GM19452 (cell line): ENCODE results near the gene EPHB4.
"Not testable (repeated sequence)": the region's sequence is repeated elsewhere in the genome, so short reads cannot be mapped to it uniquely, and the experiment has no call there.

Source experiments
- ATAC-seq: cut with Tn5 transposase; IDR thresholded peaks from one replicate; pipeline ENCODE4 v1.9.1; 2021; ENCODE audit not compliant: unreplicated experiment

The EPHB4 gene

DNA sequence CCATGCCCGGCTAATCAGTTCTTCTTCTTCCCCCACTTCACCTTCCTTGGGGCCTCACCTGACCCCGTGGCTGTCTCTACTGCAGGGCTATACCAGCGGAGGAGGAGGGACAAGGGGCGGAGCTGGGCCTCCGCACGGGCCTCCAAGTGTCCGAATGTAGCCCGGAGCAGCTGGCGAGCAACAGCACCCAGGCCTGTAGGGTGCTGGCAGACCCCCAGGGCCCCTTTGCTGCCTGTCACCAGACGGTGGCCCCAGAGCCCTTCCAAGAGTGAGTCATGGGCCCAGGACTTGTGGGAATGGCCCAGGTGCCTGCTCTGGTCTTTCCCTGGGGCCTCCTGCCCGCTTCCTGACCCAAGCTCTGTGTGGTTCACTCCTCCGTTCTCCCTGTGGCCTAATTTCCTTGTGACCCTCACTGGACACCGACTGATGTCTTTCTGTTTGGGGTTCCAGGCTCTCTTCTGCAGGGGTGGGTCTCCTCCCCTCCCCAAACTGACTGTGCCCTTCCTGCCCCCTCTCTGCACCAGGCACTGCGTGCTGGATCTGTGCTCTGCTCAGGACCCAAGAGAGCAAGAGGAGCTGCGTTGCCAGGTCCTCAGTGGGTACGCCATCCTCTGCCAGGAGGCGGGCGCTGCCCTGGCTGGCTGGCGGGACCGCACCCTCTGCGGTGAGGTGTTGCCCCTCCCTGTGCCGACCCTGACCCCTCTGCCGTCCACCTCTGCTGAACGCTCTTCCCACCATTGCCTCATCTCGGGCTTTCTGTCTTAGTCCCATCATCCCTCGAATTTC, 35.2 kb downstream of the EPHB4 start:
- no peak for ATAC-seq

DNA sequence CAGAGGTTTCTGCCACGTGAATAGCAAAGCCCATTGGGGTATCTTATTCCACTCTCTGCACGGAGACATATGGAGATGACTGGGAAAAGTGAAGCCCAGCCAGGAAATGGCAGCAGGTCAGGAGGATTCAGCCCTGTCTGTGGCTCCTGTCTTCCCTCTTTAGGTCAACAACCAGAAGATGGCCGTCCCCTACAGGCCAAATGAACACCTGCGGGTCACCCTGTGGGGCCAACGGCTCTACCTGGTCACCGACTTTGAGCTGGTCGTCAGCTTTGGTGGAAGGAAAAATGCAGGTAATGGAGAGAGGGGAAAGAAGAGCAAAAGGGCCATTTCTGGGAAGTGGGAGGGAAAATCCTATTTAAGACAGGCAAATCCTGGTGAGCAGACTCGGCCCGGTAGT, 38.3 kb downstream of the EPHB4 start:
- ATAC-seq: no peak

DNA sequence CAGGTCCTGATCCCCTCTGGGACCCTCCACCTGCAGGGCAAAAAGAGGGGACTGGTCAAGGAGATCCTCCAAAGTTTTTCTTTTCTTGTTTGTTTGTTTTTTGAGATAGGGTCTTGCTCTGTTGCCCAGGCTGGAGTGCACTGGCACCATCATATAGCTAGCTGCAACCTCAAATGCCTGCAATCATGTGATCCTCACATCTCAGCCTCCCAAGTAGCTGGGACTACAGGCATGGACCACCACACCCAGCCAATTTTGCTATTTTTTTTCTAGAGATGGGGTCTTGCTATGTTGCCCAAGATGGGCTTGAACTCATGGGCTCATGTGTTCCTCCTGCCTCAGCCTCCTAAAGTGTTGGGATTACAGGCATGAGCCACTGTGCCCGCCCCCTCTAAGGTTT, 41.0 kb downstream of the EPHB4 start:
- no peak for ATAC-seq

DNA sequence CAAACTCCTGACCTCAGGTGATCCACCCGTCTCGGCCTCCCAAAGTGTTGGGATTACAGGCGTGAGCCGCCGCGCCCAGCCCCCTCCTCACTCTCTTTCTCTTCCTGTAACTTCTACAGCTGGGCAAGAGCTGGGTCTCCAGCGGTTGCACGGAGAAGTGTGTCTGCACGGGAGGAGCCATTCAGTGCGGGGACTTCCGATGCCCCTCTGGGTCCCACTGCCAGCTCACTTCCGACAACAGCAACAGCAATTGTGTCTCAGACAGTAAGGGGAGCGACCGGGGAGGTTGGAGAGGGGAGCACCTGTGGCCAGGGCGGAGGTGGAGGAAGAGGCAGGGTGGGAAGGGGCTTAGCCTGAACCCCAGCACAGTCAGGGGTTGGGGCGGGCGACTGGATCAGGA, 41.4 kb downstream of the EPHB4 start:
- no peak for ATAC-seq

DNA sequence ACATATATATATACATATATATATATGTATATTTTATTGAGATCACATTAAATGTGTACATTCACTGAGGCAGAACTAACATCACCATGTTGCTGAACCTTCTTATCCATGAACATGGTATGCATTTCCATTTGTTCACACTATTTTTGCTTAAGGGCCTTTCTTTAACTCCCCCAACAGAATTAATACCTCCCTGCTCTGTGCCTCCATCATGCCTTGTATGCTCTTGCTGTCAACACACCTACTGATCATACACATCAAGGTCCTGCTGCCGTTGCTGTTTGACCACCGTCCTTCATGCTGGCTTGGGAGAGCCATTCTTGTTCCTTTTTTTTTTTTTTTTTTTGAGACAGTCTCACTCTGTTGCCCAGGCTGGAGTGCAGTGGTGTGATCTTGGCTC, 43.5 kb downstream of the EPHB4 start:
- ATAC-seq: no peak

DNA sequence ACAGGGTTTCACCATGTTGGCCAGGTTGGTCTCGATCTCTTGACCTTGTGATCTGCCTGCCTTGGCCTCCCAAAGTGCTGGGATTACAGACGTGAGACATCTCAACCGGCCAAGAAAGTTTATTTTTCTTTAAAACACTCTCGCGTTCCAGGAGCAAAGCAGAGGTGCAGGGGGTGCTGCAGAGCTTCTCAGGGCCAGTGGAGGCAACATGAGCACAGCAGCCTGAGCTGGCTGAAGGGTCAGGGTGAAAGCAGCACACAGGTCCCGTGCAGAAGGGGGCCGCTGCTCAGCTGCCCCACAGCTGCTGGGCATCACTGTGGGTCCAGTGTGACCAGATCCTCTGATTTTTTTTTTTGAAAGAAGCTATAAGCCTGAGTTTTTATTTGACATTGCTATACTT, 46.1 kb downstream of the EPHB4 start:
- no peak for ATAC-seq

DNA sequence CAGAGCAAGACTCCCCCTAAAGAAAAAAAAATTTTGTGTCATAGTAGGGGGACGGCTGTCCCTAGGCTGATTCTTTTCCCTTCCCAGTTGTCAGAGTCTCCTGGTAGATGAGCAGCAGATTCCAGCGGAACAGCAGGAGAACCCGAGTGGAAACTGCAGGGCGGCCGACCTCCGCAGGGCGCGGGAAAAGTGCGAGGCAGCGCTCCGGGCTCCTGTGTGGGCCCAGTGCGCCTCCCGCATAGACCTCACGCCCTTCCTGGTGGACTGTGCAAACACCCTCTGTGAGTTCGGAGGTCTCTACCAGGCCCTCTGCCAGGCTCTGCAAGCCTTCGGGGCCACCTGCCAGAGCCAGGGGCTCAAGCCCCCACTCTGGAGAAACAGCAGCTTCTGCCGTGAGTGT, 48.0 kb downstream of the EPHB4 start:
- no peak for ATAC-seq

DNA sequence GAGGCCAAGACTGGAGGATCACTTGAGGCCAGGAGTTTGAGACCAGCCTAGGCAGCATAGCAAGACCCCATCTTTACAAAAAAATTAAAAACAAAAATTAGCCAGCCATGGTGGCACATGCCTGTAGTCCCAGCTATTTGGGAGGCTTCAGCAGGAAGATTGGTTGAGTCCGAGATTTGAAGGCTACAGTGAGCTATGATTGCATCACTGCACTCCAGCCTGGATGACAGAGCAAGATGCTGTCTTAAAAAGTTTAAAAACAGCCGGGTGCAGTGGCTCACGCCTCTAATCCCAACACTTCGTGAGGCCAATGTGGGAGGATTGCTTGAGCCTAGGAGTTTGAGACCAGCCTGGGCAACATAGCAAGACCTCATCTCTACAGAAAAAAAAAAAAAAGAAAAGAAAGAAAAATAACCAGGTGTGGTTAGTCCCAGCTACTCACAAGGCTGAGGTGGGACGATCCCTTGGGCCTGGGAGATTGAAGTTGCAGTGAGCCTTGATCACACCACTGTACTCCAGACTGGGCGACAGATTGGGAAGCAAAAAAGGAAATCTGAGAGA, 49.2 kb downstream of the EPHB4 start:
- no peak for ATAC-seq

DNA sequence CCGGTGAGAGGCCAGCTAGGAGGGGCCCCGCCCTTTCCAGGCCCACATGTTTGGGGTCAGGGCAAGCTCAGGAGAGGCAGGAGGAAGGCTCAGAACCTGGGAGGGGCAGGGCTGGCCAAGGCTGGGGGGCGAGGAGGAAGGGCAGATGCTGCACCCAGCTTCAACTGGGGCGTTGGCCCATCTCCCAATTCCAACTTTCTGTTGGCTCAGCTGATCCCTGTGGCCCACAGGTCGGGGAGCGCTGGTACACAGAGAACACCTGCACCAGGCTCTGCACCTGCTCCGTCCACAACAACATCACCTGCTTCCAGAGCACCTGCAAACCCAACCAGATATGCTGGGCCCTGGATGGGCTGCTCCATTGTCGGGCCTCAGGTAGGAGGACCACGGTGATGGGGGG, 53.8 kb downstream of the EPHB4 start:
- no peak for ATAC-seq

DNA sequence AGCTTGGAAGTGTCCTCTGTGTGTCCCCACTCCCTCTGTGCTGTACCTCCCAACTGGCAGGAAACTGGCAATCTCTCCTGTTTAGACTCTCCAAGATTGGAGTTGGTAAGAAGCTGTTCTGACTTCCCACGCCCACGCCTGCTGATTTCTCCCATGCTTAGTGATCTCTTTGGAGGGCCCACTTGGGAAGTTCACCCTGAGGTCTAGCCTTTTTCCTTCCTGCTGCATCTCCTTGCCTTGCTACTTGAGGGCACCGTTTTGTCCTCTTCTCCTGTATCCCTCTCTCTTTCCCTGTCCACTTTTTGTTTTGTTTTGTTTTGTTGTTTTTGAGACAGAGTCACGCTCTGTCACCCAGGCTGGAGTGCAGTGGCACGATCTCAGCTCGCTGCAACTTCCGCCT, 58.5 kb downstream of the EPHB4 start:
- no peak for ATAC-seq

DNA sequence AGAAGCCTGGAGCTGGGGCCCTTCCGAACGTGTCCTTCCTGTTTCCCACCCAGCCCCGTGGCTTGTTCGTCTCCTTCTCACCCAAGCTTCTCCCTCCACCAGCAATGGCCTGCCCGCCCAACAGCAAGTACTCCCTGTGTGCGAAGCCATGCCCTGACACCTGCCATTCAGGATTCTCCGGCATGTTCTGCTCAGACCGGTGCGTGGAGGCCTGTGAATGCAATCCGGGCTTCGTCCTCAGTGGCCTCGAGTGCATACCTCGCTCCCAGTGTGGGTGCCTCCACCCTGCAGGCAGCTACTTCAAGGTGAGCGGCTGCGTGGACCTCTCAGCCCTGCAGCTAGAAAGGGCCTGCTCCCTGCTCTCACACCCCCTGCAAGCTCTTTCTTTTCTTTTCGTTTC, 62.1 kb downstream of the EPHB4 start:
- ATAC-seq: no peak

DNA sequence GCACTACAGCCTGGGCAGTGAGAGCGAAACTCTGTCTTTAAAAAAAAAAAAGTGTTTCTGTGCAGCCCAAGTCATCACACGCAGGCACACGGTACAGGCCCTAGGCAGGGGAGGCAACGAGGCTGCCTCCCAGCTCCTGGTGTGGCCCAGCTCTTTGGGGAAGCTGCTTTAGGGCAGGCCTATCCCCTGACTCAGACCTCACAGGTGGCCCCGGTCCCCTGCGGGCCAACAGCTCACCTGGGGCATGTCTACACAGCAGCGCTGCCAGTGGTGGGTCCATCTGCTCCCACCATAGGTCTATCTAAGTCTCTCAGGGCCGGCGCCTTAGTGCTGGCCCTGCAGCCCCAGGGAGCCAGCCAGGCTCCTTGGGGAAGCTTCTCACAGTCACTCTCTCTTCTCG, 62.5 kb downstream of the EPHB4 start:
- no peak for ATAC-seq

DNA sequence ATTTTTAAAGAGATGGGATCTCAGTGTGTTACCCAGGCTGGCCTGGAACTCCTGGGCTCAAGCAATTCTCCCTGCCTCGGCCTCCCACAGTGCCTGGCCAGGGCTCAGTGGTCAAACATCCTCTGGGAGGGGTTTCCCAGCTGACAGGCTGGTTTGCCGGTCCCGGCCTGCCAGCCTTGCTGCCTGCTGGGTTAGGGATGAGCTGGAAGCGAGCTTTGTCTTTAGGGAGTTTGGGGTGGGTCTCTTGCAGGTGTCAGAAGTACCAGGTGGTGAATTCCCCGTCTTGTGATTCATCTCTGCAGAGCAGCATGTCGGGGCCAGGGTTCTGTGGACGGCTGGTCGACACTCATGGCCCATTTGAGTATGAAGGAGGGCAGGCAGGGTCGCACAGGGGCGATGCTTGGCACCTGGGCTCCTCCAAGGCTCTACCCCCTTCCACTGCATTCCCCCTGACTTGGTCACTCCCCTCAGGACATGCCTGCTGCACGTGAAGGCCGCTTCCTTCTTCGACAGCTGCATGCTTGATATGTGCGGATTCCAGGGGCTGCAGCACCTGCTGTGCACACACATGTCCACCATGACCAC, 63.7 kb downstream of the EPHB4 start:
- no peak for ATAC-seq

DNA sequence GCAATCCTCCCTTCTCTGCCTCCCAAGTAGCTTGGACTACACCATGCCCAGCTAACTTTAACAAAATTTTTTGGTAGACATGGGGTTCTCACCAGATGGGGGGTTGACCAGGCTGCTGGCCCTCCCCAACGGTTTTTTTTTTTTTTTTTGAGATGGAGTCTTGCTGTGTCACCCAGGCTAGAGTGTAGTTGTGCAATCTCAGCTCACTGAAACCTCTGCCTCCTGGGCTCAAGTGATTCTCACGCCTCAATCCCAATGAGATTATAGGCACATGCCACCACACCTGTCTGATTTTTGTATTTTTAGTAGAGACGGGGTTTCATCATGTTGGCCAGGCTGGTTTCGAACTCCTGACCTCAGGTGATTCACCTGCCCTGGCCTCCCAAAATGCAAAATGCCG, 64.5 kb downstream of the EPHB4 start:
- ATAC-seq: not testable (repeated sequence)

DNA sequence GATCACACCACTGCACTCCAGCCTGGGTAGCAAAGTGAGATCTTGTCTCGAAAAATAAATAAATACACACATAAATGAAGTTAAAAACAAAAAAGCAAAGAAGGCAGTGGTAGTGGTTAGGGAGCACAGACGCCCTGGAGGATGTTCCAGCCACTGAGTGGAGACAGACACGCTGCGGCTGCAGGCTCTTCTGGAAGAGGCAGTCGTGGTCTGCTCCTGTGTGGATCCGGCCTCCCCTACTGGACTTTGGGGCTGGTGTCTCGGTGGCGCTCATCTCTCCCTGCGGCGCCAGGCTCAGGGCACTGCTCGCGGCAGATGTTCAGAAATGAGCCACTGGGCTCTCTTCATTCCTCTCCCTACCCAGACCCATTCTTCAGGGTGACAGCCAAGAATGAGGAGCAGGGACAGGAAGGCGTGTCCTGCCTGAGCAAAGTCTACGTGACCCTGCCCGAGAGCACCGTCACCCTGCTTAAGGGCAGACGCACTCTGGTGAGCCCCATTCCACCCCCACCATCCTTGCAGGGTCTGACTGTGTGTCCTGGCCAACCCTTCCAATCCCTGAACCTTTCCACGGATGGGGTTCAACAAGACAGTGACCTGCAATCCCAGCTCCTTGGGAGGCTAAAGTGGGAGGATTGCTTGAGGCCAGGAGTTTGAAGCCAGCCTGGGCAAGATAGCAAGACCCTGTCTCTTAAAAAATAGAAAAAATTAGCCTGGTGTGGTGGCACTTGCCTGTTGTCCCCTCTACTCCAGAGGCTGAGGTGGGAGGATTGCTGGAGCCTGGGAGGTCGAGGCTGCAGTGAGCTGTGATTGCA, 67.8 kb downstream of the EPHB4 start:
- ATAC-seq: no peak

DNA sequence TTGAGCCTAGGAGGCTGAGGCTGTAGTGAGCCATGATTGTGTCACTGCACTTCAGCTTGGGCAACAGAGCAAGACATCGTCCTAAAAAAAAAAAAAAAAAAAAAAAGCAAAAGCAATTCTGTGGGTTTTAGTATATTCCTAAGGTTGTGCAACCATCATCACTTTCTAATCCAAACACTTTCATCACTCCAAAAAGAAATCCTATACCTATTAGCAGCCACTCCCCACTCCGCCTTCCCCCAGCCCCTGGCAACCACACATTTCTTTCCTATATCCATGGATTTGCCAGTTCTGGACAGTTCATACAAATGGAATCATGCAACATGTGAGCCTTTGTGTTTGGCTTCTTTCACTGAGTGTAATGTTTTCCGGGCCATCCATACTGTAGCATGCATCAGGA, 73.6 kb downstream of the EPHB4 start:
- no peak for ATAC-seq

DNA sequence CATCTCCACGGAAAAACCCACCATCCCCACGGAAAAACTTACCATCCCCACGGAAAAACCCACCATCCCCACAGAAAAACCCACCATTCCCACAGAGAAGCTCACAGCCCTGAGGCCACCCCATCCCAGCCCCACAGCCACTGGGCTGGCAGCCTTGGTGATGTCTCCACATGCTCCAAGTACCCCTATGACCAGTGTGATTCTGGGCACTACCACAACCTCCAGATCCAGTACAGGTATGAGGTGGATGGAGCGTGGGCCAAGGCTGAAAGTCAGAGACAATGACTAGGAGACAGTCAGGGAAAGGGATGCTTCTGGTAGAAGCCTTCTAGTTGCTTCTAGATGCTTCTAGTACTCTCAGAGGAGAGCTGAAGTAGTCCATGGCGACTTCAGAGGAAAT, 74.3 kb downstream of the EPHB4 start:
- no peak for ATAC-seq
